Vagina (tissue), 2 donors: ENCODE data around the gene SHISAL2A. TPM values are rescaled to one million over a fixed set of nuclear protein-coding genes. Genes with fewer than 3 reads are reported as not detected.
A peak's percentile ranks its signal among the peaks of the same experiment; 100 is the strongest.

ENCODE experiments used
- DNase-seq, 2 donors: peaks; one replicate each; pipeline ENCODE4 v3.0.0-alpha.2; 2017; ENCODE audit errors: extremely low spot score in 2 of 2
- H3K27ac ChIP-seq: fragments of 200-600 bp; sonication (generic); one replicate; pipeline ENCODE4 v1.5.1; 2019
- H3K27me3 ChIP-seq: fragments of 200-600 bp; sonication (generic); one replicate; pipeline ENCODE4 v1.5.1; 2019
- H3K36me3 ChIP-seq, 2 donors: fragments of 200-600 bp; sonication (generic); one replicate each; pipeline ENCODE4 v1.5.1; 2017 to 2019
- H3K4me1 ChIP-seq: fragments of 200-600 bp; sonication (generic); one replicate; pipeline ENCODE4 v1.5.1; 2019
- H3K4me3 ChIP-seq, 2 donors: fragments of 200-600 bp; sonication (generic); 1 replicate in 1 of 2; 2 replicates in 1 of 2; pipeline ENCODE4 v1.5.1; 2016 to 2019
- H3K9me3 ChIP-seq: fragments of 200-600 bp; sonication (generic); one replicate; pipeline ENCODE4 v1.5.1; 2019
- CTCF ChIP-seq, 3 experiments: fragments of 450-650 bp in 2 of 3; fragments of 200-600 bp in 1 of 3; sonication (generic) in 1 of 3; IDR thresholded peaks; one replicate each; pipeline ENCODE4 v1.5.1; 2017 to 2019; ENCODE audit warnings: antibody characterized with exemption in 3 of 3, mild to moderate bottlenecking in 2 of 3, moderate library complexity in 2 of 3
- POLR2A ChIP-seq, 2 donors: fragments of 450-650 bp; IDR thresholded peaks; one replicate each; pipeline ENCODE4 v1.6.1; 2017; ENCODE audit warnings: antibody characterized with exemption in 2 of 2, mild to moderate bottlenecking in 2 of 2, moderate library complexity in 2 of 2
- POLR2AphosphoS5 ChIP-seq, 2 donors: sonication (generic); formaldehyde crosslinking; IDR thresholded peaks; one replicate each; pipeline ENCODE4 v1.9.0; 2017; ENCODE audit warnings: antibody characterized with exemption in 2 of 2, mild to moderate bottlenecking in 2 of 2, low read depth in 1 of 2; ENCODE audit not compliant: insufficient read depth in 1 of 2
- intact Hi-C: fragments of 100-400 bp; cut with DNase I; formaldehyde crosslinking; loops from one replicate; pipeline ENCODE4 v1.15.1; 2023
- total RNA-seq: library from RNA; depleted of rRNA; stranded (reverse); fragments of >200 nt; gene quantifications from one replicate; pipeline ENCODE4 v1.2.3, GENCODE V29; 2016

The SHISAL2A gene
- total RNA-seq, 1 donor from 2014 or later: 3.2 TPM

- DNase-seq: no peak
- Histone ChIP-seq H3K36me3 (no peaks in the 10 kb centered on the region), H3K27ac (no peak overlapping the region), H3K4me1 (peaks cover 29% of the 10 kb centered on the region), H3K27me3 (no peaks in the 10 kb centered on the region), H3K9me3 (no peaks in the 10 kb centered on the region), H3K4me3 (no peak overlapping the region)
- TF ChIP-seq POLR2A (IDR thresholded peaks at IDR 0.05) (no peak), CTCF (IDR thresholded peaks at IDR 0.05) (no peak), POLR2AphosphoS5 (IDR thresholded peaks at IDR 0.05; ENCODE audit: insufficient read depth in 1 of 2, low read depth in 1 of 2) (no peak)
- intact Hi-C loops: no loop called here
Observed at GRCh38 chr1:52599236-52599635, 33.7 kb upstream of the SHISAL2A start.

GRCh38 chr1:52600533-52601179 is 32.3 kb upstream of the SHISAL2A start:
- H3K4me1 ChIP-seq: peaks cover 32% of the 10 kb centered on the region
- intact Hi-C loops: no loop called here
- no peaks in the 10 kb centered on the region for H3K36me3 ChIP-seq
- no peaks in the 10 kb centered on the region for H3K27me3 ChIP-seq
- TF ChIP-seq CTCF (IDR thresholded peaks at IDR 0.05) (no peak), POLR2A (IDR thresholded peaks at IDR 0.05) (no peak), POLR2AphosphoS5 (IDR thresholded peaks at IDR 0.05; ENCODE audit: insufficient read depth in 1 of 2, low read depth in 1 of 2) (no peak)
- DNase-seq: no peak
- H3K9me3 ChIP-seq: no peaks in the 10 kb centered on the region
- H3K27ac ChIP-seq: no peak overlapping the region
- no peak overlapping the region for H3K4me3 ChIP-seq

- Histone ChIP-seq H3K4me3 (peak overlapping the region; percentile 66 to 76), H3K27me3 (no peaks in the 10 kb centered on the region), H3K9me3 (no peaks in the 10 kb centered on the region), H3K4me1 (peaks cover 32% of the 10 kb centered on the region), H3K36me3 (no peaks in the 10 kb centered on the region), H3K27ac (peak overlapping the region; percentile 93)
- intact Hi-C loops: no loop called here
- DNase-seq: no peak
- TF ChIP-seq POLR2A (IDR thresholded peaks at IDR 0.05) (no peak), CTCF (IDR thresholded peaks at IDR 0.05) (no peak), POLR2AphosphoS5 (IDR thresholded peaks at IDR 0.05; ENCODE audit: insufficient read depth in 1 of 2, low read depth in 1 of 2) (no peak)
Observed at GRCh38 chr1:52601519-52601918, 31.4 kb upstream of the SHISAL2A start.

- no peaks in the 10 kb centered on the region for H3K9me3 ChIP-seq
- peak within 1 kb of the TSS; percentile 93 for H3K27ac ChIP-seq
- H3K4me3 ChIP-seq: peak within 1 kb of the TSS; percentile 66 to 76
- DNase-seq: no peak
- no peak for TF ChIP-seq POLR2AphosphoS5 (IDR thresholded peaks at IDR 0.05; ENCODE audit: insufficient read depth in 1 of 2, low read depth in 1 of 2)
- TF ChIP-seq CTCF (IDR thresholded peaks at IDR 0.05): no peak
- TF ChIP-seq POLR2A (IDR thresholded peaks at IDR 0.05): no peak
- no peaks in the 10 kb centered on the region for H3K27me3 ChIP-seq
- intact Hi-C loops: no loop called here
- peaks cover 32% of the 10 kb centered on the region for H3K4me1 ChIP-seq
- peaks cover 0 to 4% of the 10 kb centered on the region in 2 donors for H3K36me3 ChIP-seq
Observed at GRCh38 chr1:52601991-52602855, 30.7 kb upstream of the SHISAL2A start, which contains the start of gene GPX7. GPX7 (plus strand) TSS chr1:52602371; CDS start chr1:52602410, 39 bp downstream.
